DMS153 treated with DMSO at 0.1 percent for 48 hours (cell line): Measurements from ENCODE around the gene KIAA0825.

Experiments used
- DNase-seq: peaks from one replicate; lab custom pipeline; 2025; ENCODE audit not compliant: unreplicated experiment; lab: John Stamatoyannopoulos, UW

The KIAA0825 gene

GRCh38 chr5:94457788-94458187 is 160.6 kb downstream of the KIAA0825 start:
- no peak for DNase-seq

GRCh38 chr5:94445726-94446125 is 172.7 kb downstream of the KIAA0825 start:
- no peak for DNase-seq

- no peak for DNase-seq
Measured at GRCh38 chr5:94442991-94443390, 175.4 kb downstream of the KIAA0825 start.

GRCh38 chr5:94442076-94442475 is 176.3 kb downstream of the KIAA0825 start:
- no peak for DNase-seq

GRCh38 chr5:94440015-94440414 is 178.4 kb downstream of the KIAA0825 start:
- no peak for DNase-seq

GRCh38 chr5:94433397-94434163 is 184.8 kb downstream of the KIAA0825 start:
- DNase-seq = no peak

- no peak for DNase-seq
Measured at GRCh38 chr5:94432499-94432898, 185.9 kb downstream of the KIAA0825 start.

- DNase-seq = no peak
Measured at GRCh38 chr5:94431696-94432095, 186.7 kb downstream of the KIAA0825 start.

- DNase-seq = no peak
Measured at GRCh38 chr5:94429566-94429965, 188.8 kb downstream of the KIAA0825 start.

- DNase-seq = no peak
Measured at GRCh38 chr5:94425396-94425795, 193.0 kb downstream of the KIAA0825 start.

- DNase-seq = no peak
Measured at GRCh38 chr5:94423411-94423810, 195.0 kb downstream of the KIAA0825 start.

GRCh38 chr5:94422812-94423211 is 195.6 kb downstream of the KIAA0825 start:
- no peak for DNase-seq

- DNase-seq = no peak
Measured at GRCh38 chr5:94420885-94421284, 197.5 kb downstream of the KIAA0825 start.

- no peak for DNase-seq
Measured at GRCh38 chr5:94415798-94416197, 202.6 kb downstream of the KIAA0825 start.

GRCh38 chr5:94409440-94409839 is 209.0 kb downstream of the KIAA0825 start:
- DNase-seq = no peak

GRCh38 chr5:94407023-94407422 is 211.4 kb downstream of the KIAA0825 start:
- no peak for DNase-seq

- no peak for DNase-seq
Measured at GRCh38 chr5:94403483-94403882, 214.9 kb downstream of the KIAA0825 start.

- no peak for DNase-seq
Measured at GRCh38 chr5:94402096-94402495, 216.3 kb downstream of the KIAA0825 start.

- DNase-seq = no peak
Measured at GRCh38 chr5:94397508-94397907, 220.9 kb downstream of the KIAA0825 start.

- no peak for DNase-seq
Measured at GRCh38 chr5:94396687-94397086, 221.7 kb downstream of the KIAA0825 start.

GRCh38 chr5:94395468-94395867 is 222.9 kb downstream of the KIAA0825 start:
- DNase-seq = no peak

GRCh38 chr5:94391996-94392395 is 226.4 kb downstream of the KIAA0825 start:
- no peak for DNase-seq

- no peak for DNase-seq
Measured at GRCh38 chr5:94389515-94389899, 228.9 kb downstream of the KIAA0825 start.
